ENCODE data around the gene TMPRSS7. TPM values are rescaled to one million over a fixed set of nuclear protein-coding genes. Genes with fewer than 3 reads are reported as not detected.

The TMPRSS7 gene
- total RNA-seq, 6 experiments from 2014 or later: 0.10 TPM; not detected in 5

DNA sequence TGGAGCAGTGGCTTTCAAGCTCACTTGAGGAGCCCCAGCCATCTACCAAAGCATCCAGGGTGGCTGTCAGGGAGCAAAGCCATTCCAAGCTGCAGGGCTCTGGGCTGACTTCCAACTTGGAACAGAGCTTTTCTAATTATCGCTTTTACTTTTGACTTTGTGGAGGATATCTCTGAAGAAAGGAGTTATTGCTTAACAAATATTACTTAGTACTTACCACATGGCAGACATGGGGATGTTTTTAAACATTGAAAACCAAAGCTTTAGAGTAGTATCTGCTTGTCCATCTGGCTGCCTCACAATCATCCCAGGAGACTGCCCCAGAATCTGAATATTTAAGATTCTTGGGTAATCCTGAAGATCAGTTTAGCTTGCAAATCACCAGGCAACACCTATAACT is 26.9 kb upstream of the TMPRSS7 start:
- TF ChIP-seq CTCF (IDR thresholded peaks at IDR 0.05): no peak
- Mint-ChIP-seq H3K9me3 (no peaks in the 10 kb centered on the region), H3K4me3 (no peak overlapping the region), H3K27me3 (ENCODE audit: insufficient read depth) (no peaks in the 10 kb centered on the region; the same call in 1 of the 2 replicates), H3K36me3 (ENCODE audit: low read depth) (no peaks in the 10 kb centered on the region), H3K27ac (peak overlapping the region; percentile 10; the same call in 1 of the 2 replicates), H3K4me1 (ENCODE audit: low read depth) (peaks cover 54% of the 10 kb centered on the region)
- peak; percentile 61 for DNase-seq

DNA sequence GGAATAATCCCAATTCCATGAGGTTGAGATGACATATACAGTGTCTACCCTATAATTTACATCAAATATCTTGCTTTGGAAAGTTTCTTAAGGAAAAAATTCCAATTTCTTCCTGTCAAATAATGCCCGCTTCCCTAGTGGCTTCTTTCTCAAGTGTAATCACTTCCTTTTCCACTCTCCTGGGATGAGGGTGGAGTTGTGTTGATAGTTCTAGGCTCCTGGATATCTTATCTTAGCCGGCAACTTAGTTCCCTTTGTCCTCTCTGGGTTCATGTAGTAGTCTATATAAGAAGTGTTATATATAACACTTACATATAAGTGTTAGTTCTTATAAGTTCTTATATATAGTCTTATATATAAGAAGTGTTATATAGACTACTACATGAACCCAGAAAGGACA is 24.9 kb upstream of the TMPRSS7 start:
- Mint-ChIP-seq H3K27me3 (ENCODE audit: insufficient read depth) (no peaks in the 10 kb centered on the region; the same call in 1 of the 2 replicates), H3K9me3 (no peaks in the 10 kb centered on the region), H3K36me3 (ENCODE audit: low read depth) (no peaks in the 10 kb centered on the region), H3K4me1 (ENCODE audit: low read depth) (peaks cover 42% of the 10 kb centered on the region), H3K27ac (no peak overlapping the region), H3K4me3 (no peak overlapping the region)
- no peak for DNase-seq
- TF ChIP-seq CTCF (IDR thresholded peaks at IDR 0.05): no peak

DNA sequence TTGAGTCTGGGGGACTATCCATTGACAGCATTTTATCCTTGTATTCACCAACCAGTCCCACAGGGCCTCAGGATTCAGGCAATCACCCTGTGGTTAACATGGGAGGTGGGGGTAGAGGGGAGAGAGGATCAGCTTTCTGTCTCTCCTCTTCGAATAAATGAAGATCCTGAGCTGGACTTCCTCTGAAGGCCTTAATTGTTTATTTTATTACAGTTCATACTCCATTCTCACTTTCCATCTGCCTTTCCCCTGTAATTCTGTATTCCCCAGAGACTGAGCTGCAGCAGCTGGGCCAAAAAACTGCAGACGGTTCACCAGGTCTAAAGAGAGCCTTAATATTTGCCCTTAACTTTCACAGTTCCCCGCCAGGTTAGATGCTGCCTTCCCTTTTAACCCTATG is 23.9 kb upstream of the TMPRSS7 start:
- no peak overlapping the region for H3K27ac Mint-ChIP-seq
- no peak for DNase-seq
- H3K36me3 Mint-ChIP-seq (ENCODE audit: low read depth): no peaks in the 10 kb centered on the region
- H3K4me1 Mint-ChIP-seq (ENCODE audit: low read depth): peaks cover 33% of the 10 kb centered on the region
- no peaks in the 10 kb centered on the region; the same call in 1 of the 2 replicates for H3K27me3 Mint-ChIP-seq (ENCODE audit: insufficient read depth)
- H3K9me3 Mint-ChIP-seq: no peaks in the 10 kb centered on the region
- no peak for TF ChIP-seq CTCF (IDR thresholded peaks at IDR 0.05)
- H3K4me3 Mint-ChIP-seq: no peak overlapping the region

DNA sequence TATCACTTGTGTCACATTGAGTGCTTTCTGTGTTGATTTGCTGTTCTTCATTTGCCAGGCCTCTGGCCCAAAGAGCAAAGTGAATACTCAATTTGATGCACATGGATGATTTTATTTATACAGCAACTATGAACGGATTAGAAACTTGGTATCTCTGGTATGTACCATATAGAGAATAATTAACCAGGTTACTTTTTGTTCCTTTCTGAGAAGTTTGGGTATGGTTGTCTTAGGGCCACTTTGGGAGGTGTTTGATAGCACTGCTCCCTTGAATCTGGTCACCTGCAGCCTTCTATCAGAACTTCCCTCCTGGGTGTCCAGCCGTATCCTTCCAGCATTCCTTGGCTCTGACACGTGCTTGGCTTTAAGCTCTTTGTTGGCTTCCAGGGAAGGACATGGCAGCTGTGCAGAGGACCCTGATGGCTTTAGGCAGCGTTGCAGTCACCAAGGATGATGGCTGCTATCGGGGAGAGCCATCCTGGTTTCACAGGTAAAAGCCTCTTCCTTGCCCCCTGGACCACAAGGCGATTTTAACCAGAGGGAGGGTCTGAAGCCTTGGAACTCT is 23.1 kb upstream of the TMPRSS7 start:
- DNase-seq: no peak
- no peak overlapping the region for H3K4me3 Mint-ChIP-seq
- peaks cover 33% of the 10 kb centered on the region for H3K4me1 Mint-ChIP-seq (ENCODE audit: low read depth)
- no peak for TF ChIP-seq CTCF (IDR thresholded peaks at IDR 0.05)
- H3K27me3 Mint-ChIP-seq (ENCODE audit: insufficient read depth): no peaks in the 10 kb centered on the region; the same call in 1 of the 2 replicates
- no peaks in the 10 kb centered on the region for H3K9me3 Mint-ChIP-seq
- H3K36me3 Mint-ChIP-seq (ENCODE audit: low read depth): no peaks in the 10 kb centered on the region
- H3K27ac Mint-ChIP-seq: no peak overlapping the region

DNA sequence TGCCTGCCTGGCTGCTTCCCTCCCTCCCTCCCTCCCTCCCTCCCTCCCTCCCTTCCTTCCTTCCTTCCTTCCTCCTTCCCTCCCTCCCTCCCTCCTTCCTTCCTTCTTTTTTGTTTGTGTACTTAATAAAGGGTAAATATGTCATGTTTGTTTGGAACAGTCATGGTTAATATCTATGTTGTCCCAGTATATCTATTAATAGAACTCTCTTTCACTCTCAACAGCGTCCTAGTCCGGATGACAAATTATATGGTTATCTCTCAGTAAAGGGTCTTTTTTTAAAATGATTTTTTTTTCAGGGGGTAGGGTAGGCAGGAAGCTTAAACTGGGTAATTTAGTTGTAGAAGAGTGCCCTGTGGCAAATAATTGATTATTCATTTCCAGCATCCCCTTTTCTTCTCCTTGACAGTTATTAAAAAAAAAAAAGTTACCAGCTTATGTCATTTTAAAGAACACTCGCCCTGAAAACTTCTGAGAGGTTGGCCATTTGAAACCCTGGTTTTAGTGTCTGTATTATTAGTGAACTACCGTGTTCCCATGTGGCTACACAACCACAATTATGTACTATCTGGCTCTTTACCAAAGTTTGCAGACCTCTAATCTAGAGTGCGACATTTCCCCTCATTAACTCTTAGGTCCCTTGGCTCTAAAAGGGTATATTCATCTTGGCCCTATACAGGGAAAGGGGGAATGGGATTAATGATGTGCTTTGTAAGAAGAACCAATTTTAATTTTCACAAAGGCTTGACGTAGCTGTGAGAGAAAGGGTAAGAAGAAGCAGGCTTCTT is 22.1 kb upstream of the TMPRSS7 start:
- TF ChIP-seq CTCF (IDR thresholded peaks at IDR 0.05): no peak
- peaks cover 29% of the 10 kb centered on the region for H3K4me1 Mint-ChIP-seq (ENCODE audit: low read depth)
- H3K27me3 Mint-ChIP-seq (ENCODE audit: insufficient read depth): no peaks in the 10 kb centered on the region; the same call in 1 of the 2 replicates
- no peak overlapping the region for H3K27ac Mint-ChIP-seq
- no peak overlapping the region for H3K4me3 Mint-ChIP-seq
- no peaks in the 10 kb centered on the region for H3K9me3 Mint-ChIP-seq
- H3K36me3 Mint-ChIP-seq (ENCODE audit: low read depth): no peaks in the 10 kb centered on the region
- DNase-seq: no peak

All from HFFc6 (cell line).